ENCODE results near the gene CASZ1.

The CASZ1 gene

DNA sequence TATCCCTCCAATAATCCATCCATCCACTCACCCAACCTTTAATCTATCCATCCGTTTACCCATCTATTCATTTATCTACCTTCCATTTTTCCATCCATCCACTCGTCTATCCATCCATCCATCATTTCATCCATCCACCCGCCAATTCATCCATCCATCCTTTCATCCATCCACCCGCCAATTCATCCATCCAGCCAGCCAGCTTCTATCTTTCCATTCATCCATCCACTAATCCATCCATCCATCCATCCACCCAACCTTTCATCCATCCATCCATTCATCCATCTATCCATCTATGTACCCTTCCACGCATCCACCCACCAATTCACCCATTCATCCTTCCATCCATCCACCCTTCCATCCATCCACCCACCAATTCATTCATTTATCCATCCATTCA is 10.5 kb upstream of the CASZ1 start:
- Histone ChIP-seq H3K4me1 (ENCODE audit: control insufficient read depth, insufficient read depth, low read length) (no peaks in the 10 kb centered on the region), H3K27me3 (ENCODE audit: control insufficient read depth, insufficient read depth, low read length) (no peaks in the 10 kb centered on the region), H3K9me3 (ENCODE audit: control insufficient read depth, insufficient read depth, low read length) (no peaks in the 10 kb centered on the region), H3K36me3 (ENCODE audit: control insufficient read depth, insufficient read depth, low read length) (no peaks in the 10 kb centered on the region), H3K4me3 (ENCODE audit: low read depth, low read length) (no peak overlapping the region), H3K9ac (ENCODE audit: low read depth, low read length) (no peak overlapping the region)

GRCh38 chr1:10803971-10804820 is 7.8 kb upstream of the CASZ1 start:
- no peak overlapping the region for H3K4me3 ChIP-seq (ENCODE audit: low read depth, low read length)
- H3K9ac ChIP-seq (ENCODE audit: low read depth, low read length), result no peak overlapping the region
- H3K4me1 ChIP-seq (ENCODE audit: control insufficient read depth, insufficient read depth, low read length), result no peaks in the 10 kb centered on the region
- no peaks in the 10 kb centered on the region for H3K9me3 ChIP-seq (ENCODE audit: control insufficient read depth, insufficient read depth, low read length)
- no peaks in the 10 kb centered on the region for H3K36me3 ChIP-seq (ENCODE audit: control insufficient read depth, insufficient read depth, low read length)
- no peaks in the 10 kb centered on the region for H3K27me3 ChIP-seq (ENCODE audit: control insufficient read depth, insufficient read depth, low read length)

DNA sequence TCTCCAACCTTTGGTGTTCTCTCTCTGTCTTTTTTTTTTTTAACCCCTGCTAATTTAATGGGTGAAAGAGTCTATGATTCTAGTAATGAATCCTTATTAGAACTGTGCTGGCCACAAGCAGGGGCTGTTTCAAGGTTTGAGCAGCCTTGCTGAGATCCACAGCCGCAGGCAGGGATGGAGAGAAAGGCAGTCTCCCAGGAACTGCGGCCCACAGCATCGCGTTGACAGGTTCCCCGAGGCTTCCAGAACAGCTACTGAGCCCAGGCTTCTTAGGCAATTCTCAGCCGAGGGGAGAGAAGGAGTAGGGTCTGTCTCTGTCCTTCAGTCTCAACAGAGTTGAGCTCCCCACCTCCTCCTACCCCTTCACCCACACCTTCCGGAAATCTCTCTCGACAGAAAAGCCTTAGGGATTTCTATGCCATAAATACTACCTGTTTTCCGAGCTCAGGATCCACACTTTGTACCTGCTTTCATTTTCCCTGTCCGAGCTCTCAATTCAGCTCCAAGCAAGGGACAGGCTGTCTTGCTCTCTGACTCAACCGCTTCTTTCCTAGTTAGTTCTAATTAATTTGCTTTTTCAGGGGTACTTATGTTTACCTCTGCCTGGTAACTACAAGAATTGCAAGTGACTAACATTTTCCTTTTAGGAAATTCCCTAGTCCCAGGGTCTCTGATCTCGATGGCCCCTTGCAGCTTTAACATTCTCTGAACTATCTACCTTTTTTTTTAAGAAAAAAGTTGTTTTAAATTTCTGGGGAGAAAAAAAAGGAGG is 6.7 kb upstream of the CASZ1 start:
- Histone ChIP-seq H3K4me3 (ENCODE audit: low read depth, low read length) (no peak overlapping the region), H3K27me3 (ENCODE audit: control insufficient read depth, insufficient read depth, low read length) (peaks cover 5% of the 10 kb centered on the region), H3K4me1 (ENCODE audit: control insufficient read depth, insufficient read depth, low read length) (no peaks in the 10 kb centered on the region), H3K36me3 (ENCODE audit: control insufficient read depth, insufficient read depth, low read length) (no peaks in the 10 kb centered on the region), H3K9ac (ENCODE audit: low read depth, low read length) (no peak overlapping the region), H3K9me3 (ENCODE audit: control insufficient read depth, insufficient read depth, low read length) (no peaks in the 10 kb centered on the region)

GRCh38 chr1:10800778-10801177 is 4.3 kb upstream of the CASZ1 start:
- H3K4me1 ChIP-seq (ENCODE audit: control insufficient read depth, insufficient read depth, low read length), result no peaks in the 10 kb centered on the region
- H3K27me3 ChIP-seq (ENCODE audit: control insufficient read depth, insufficient read depth, low read length), result peaks cover 18% of the 10 kb centered on the region
- no peaks in the 10 kb centered on the region for H3K9me3 ChIP-seq (ENCODE audit: control insufficient read depth, insufficient read depth, low read length)
- no peaks in the 10 kb centered on the region for H3K36me3 ChIP-seq (ENCODE audit: control insufficient read depth, insufficient read depth, low read length)
- no peak overlapping the region for H3K4me3 ChIP-seq (ENCODE audit: low read depth, low read length)
- no peak overlapping the region for H3K9ac ChIP-seq (ENCODE audit: low read depth, low read length)

DNA sequence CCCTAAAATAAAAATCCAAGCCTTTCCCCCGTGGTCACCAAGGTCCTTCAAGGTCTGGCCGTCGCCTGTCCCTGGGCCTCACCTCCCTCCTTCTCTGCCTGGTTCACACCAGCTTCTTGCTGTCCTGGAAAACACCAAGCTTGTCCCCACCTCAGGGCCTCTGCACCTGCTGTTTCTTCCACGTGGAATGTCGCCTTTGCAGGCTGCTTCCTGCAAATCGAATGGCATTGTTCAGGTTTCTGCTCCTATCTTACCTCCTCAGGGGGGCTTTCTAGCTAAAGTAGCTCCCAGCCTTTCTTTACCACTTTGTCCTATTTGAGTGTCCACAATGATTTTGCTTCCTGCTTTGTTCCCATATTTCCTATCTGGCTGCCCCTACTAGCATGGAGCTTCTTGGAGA is 3.3 kb upstream of the CASZ1 start:
- no peak overlapping the region for H3K9ac ChIP-seq (ENCODE audit: low read depth, low read length)
- no peak overlapping the region for H3K4me3 ChIP-seq (ENCODE audit: low read depth, low read length)
- H3K9me3 ChIP-seq (ENCODE audit: control insufficient read depth, insufficient read depth, low read length), result no peaks in the 10 kb centered on the region
- no peaks in the 10 kb centered on the region for H3K36me3 ChIP-seq (ENCODE audit: control insufficient read depth, insufficient read depth, low read length)
- peaks cover 27% of the 10 kb centered on the region for H3K27me3 ChIP-seq (ENCODE audit: control insufficient read depth, insufficient read depth, low read length)
- no peaks in the 10 kb centered on the region for H3K4me1 ChIP-seq (ENCODE audit: control insufficient read depth, insufficient read depth, low read length)

DNA sequence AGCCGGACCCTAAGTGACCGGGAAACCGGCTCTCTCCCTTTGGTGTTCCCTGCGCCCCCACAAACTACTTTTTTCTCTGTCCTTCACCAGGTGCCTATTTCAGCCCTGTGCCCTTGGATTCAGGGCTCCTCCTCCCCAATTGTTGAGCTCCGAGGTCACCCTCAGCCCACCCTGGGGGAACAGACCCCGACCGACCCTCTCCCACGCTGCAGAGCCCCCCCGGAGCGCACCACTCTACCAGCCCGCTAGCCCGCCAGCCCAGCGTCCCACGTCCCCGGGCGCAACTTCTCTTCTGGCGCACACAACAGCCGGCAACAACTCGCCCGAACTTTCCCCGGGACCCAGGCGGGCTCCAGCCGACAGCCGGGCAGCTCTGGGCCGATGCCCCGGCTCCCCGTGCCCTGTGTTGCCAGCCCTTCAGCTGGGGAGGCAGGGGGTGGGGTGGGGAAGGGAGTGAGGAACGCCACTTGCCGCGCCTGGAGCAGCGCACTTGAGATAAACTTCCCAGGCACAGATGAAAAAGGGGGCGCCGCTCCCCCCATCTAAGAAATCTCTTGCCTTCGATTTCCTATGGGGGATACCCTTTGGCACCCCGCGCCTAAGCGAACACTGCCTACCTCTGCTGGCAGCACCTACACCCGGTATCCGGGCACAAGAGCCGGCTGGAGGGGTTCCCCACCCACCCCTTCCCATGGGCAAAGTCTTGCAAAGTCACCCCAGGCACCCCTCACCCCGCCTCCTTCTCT is 997 bp downstream of the CASZ1 start:
- H3K9me3 ChIP-seq (ENCODE audit: control insufficient read depth, insufficient read depth, low read length), result no peaks in the 10 kb centered on the region
- H3K4me3 ChIP-seq (ENCODE audit: low read depth, low read length), result peak overlapping the region; percentile 51
- no peaks in the 10 kb centered on the region for H3K36me3 ChIP-seq (ENCODE audit: control insufficient read depth, insufficient read depth, low read length)
- peaks cover 11% of the 10 kb centered on the region for H3K4me1 ChIP-seq (ENCODE audit: control insufficient read depth, insufficient read depth, low read length)
- peaks cover 45% of the 10 kb centered on the region for H3K27me3 ChIP-seq (ENCODE audit: control insufficient read depth, insufficient read depth, low read length)
- no peak overlapping the region for H3K9ac ChIP-seq (ENCODE audit: low read depth, low read length)

DNA sequence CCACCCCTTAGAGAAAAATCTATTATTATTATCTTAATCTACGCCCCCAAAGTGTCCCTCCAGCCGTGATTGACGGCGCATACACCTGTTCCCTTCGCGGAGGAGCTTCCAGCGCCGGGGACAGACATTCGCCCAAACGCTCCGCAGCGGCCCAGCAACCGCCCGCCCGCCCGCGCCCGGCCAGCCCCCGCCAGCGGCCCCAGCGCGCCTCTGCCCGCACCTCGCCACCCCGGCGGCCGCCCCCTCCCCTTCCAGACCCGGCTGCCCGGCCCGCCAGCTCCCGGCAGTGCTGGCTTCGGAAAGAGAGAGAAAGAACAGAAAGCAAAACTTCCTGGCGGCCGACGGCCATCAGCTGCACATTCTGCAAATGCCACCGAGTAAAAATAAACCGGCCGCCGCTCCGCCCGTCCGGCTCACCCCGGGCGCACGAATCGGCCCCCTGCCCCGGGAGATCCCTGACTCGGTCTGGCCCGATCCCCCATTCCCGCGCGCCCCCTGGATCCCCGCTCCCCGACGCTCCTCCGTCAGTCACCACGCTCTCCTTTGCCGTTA is 1.6 kb downstream of the CASZ1 start:
- Histone ChIP-seq H3K4me3 (ENCODE audit: low read depth, low read length) (peak overlapping the region; percentile 51), H3K9ac (ENCODE audit: low read depth, low read length) (no peak overlapping the region), H3K9me3 (ENCODE audit: control insufficient read depth, insufficient read depth, low read length) (no peaks in the 10 kb centered on the region), H3K36me3 (ENCODE audit: control insufficient read depth, insufficient read depth, low read length) (no peaks in the 10 kb centered on the region), H3K4me1 (ENCODE audit: control insufficient read depth, insufficient read depth, low read length) (peaks cover 11% of the 10 kb centered on the region), H3K27me3 (ENCODE audit: control insufficient read depth, insufficient read depth, low read length) (peaks cover 45% of the 10 kb centered on the region)

- H3K9me3 ChIP-seq (ENCODE audit: control insufficient read depth, insufficient read depth, low read length), result no peaks in the 10 kb centered on the region
- peaks cover 12% of the 10 kb centered on the region for H3K4me1 ChIP-seq (ENCODE audit: control insufficient read depth, insufficient read depth, low read length)
- H3K27me3 ChIP-seq (ENCODE audit: control insufficient read depth, insufficient read depth, low read length), result peaks cover 40% of the 10 kb centered on the region
- peak overlapping the region; percentile 51 for H3K4me3 ChIP-seq (ENCODE audit: low read depth, low read length)
- no peak overlapping the region for H3K9ac ChIP-seq (ENCODE audit: low read depth, low read length)
- H3K36me3 ChIP-seq (ENCODE audit: control insufficient read depth, insufficient read depth, low read length), result no peaks in the 10 kb centered on the region
These were observed 3.3 kb downstream of the CASZ1 start for GRCh38 chr1:10793129-10793651.

DNA sequence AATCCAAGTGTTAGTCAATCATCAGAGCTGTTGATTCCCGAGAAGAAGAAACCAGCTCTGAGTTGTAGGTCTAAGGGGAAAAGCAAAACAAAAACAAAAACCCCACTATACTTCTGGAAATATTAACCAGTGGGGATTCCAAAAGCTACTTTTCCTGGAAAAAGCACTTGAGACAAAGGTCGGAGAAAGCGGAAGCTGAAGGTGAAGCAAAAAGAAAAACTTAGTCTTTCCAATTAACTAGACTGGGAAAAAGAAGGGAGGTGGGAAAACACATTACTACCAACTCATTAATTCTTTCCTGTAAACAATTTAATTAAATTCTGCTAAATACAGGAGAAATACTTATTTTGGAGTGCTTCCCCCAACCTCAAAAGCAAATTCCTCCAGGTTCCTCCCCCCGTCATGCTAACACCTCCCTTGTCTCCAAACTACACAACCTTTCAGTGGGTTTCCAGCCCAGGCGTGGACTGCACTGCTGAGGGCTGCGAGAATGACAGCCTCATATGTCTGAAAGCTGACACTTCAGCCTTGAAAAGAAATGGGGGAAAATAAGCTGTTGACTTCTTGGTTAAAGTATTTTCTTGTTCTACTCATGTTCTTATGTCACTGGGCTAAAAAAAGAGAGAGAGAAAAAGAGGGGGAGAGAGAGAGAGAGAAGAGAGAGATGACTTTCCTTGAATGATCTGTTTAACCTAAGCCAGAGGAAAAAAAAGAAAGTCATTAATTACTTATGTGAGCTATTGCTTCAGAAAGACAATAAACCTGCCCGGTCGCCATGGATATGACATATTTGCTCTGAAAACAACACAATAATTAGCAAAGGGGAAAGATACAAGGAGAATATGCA is 5.1 kb downstream of the CASZ1 start:
- no peak overlapping the region for H3K4me3 ChIP-seq (ENCODE audit: low read depth, low read length)
- H3K9me3 ChIP-seq (ENCODE audit: control insufficient read depth, insufficient read depth, low read length), result no peaks in the 10 kb centered on the region
- no peak overlapping the region for H3K9ac ChIP-seq (ENCODE audit: low read depth, low read length)
- H3K27me3 ChIP-seq (ENCODE audit: control insufficient read depth, insufficient read depth, low read length), result peaks cover 28% of the 10 kb centered on the region
- peaks cover 12% of the 10 kb centered on the region for H3K4me1 ChIP-seq (ENCODE audit: control insufficient read depth, insufficient read depth, low read length)
- no peaks in the 10 kb centered on the region for H3K36me3 ChIP-seq (ENCODE audit: control insufficient read depth, insufficient read depth, low read length)

GRCh38 chr1:10789803-10790702 is 6.4 kb downstream of the CASZ1 start:
- Histone ChIP-seq H3K9ac (ENCODE audit: low read depth, low read length) (no peak overlapping the region), H3K4me3 (ENCODE audit: low read depth, low read length) (no peak overlapping the region), H3K27me3 (ENCODE audit: control insufficient read depth, insufficient read depth, low read length) (peaks cover 20% of the 10 kb centered on the region), H3K36me3 (ENCODE audit: control insufficient read depth, insufficient read depth, low read length) (no peaks in the 10 kb centered on the region), H3K4me1 (ENCODE audit: control insufficient read depth, insufficient read depth, low read length) (peaks cover 12% of the 10 kb centered on the region), H3K9me3 (ENCODE audit: control insufficient read depth, insufficient read depth, low read length) (no peaks in the 10 kb centered on the region)

All from iPS-15b (cell line).